ENCODE results near the gene TMEM42.
A peak's percentile ranks its signal among the peaks of the same experiment; 100 is the strongest.
"Not testable (repeated sequence)": the region's sequence is repeated elsewhere in the genome, so short reads cannot be mapped to it uniquely, and the experiment has no call there.

The TMEM42 gene

GRCh38 chr3:44861412-44862225, at the start of gene TMEM42:
Gene TMEM42 (plus strand): TSS chr3:44861912. CDS start chr3:44861925, 13 bp downstream.
- DNase-seq (ENCODE audit: low read depth, low spot score): peak; percentile 63

- DNase-seq (ENCODE audit: low read depth, low spot score): no peak
These were observed 47.0 kb upstream of the TMEM42 start for GRCh38 chr3:44814751-44815150.

- DNase-seq (ENCODE audit: low read depth, low spot score): not testable (repeated sequence)
These were observed 45.4 kb upstream of the TMEM42 start for GRCh38 chr3:44816334-44816733.

GRCh38 chr3:44821206-44821605, 40.5 kb upstream of the TMEM42 start:
- DNase-seq (ENCODE audit: low read depth, low spot score): not testable (repeated sequence)

GRCh38 chr3:44825264-44825925, 36.3 kb upstream of the TMEM42 start:
- DNase-seq (ENCODE audit: low read depth, low spot score): no peak

GRCh38 chr3:44827196-44827595, 34.5 kb upstream of the TMEM42 start:
- no peak for DNase-seq (ENCODE audit: low read depth, low spot score)

- no peak for DNase-seq (ENCODE audit: low read depth, low spot score)
These were observed 30.5 kb upstream of the TMEM42 start for GRCh38 chr3:44831232-44831631.

- no peak for DNase-seq (ENCODE audit: low read depth, low spot score)
These were observed 29.7 kb upstream of the TMEM42 start for GRCh38 chr3:44832032-44832431.

- no peak for DNase-seq (ENCODE audit: low read depth, low spot score)
These were observed 28.7 kb upstream of the TMEM42 start for GRCh38 chr3:44832965-44833364.

- no peak for DNase-seq (ENCODE audit: low read depth, low spot score)
These were observed 28.3 kb upstream of the TMEM42 start for GRCh38 chr3:44833394-44833793.

- DNase-seq (ENCODE audit: low read depth, low spot score): no peak
These were observed 26.0 kb upstream of the TMEM42 start for GRCh38 chr3:44835684-44836083.

GRCh38 chr3:44842376-44842775, 19.3 kb upstream of the TMEM42 start:
- no peak for DNase-seq (ENCODE audit: low read depth, low spot score)

- no peak for DNase-seq (ENCODE audit: low read depth, low spot score)
These were observed 15.9 kb upstream of the TMEM42 start for GRCh38 chr3:44845528-44846520.

- DNase-seq (ENCODE audit: low read depth, low spot score): no peak
These were observed 13.1 kb upstream of the TMEM42 start for GRCh38 chr3:44848634-44849033.

- not testable (repeated sequence) for DNase-seq (ENCODE audit: low read depth, low spot score)
These were observed 5.0 kb upstream of the TMEM42 start for GRCh38 chr3:44856663-44857062.

- DNase-seq (ENCODE audit: low read depth, low spot score): no peak
These were observed 1.6 kb upstream of the TMEM42 start for GRCh38 chr3:44860117-44860516.

- no peak for DNase-seq (ENCODE audit: low read depth, low spot score)
These were observed 520 bp downstream of the TMEM42 start for GRCh38 chr3:44862226-44862637.

GRCh38 chr3:44865272-44866035, 3.7 kb downstream of the TMEM42 start:
- no peak for DNase-seq (ENCODE audit: low read depth, low spot score)

- no peak for DNase-seq (ENCODE audit: low read depth, low spot score)
These were observed 5.9 kb downstream of the TMEM42 start for GRCh38 chr3:44867421-44868111.

- no peak for DNase-seq (ENCODE audit: low read depth, low spot score)
These were observed 8.8 kb downstream of the TMEM42 start for GRCh38 chr3:44870375-44871061.

Measured in activated naive CD8-positive, alpha-beta T cell treated with anti-CD3 and anti-CD28 coated beads, Interleukin-2, amount 50 U/mL, for 16 hours (primary cell).